ENCODE data around the gene HOXA3. TPM values are rescaled to one million over a fixed set of nuclear protein-coding genes. Genes with fewer than 3 reads are reported as not detected.
A peak's percentile ranks its signal among the peaks of the same experiment; 100 is the strongest.

The HOXA3 gene
- total RNA-seq, 1 donor from 2014 or later = not detected

GRCh38 chr7:27183682-27184336, 31.4 kb upstream of the HOXA3 start:
- H3K27ac ChIP-seq (ENCODE audit: low read depth, low read length) = no peak overlapping the region
- Mint-ChIP-seq H3K4me1 (ENCODE audit: low read depth, unreplicated experiment) (no peaks in the 10 kb centered on the region), H3K27ac (ENCODE audit: unreplicated experiment) (peak overlapping the region; percentile 58), H3K9me3 (ENCODE audit: unreplicated experiment) (peaks cover 30% of the 10 kb centered on the region), H3K27me3 (ENCODE audit: low read depth, unreplicated experiment) (peaks cover 88% of the 10 kb centered on the region), H3K36me3 (ENCODE audit: low read depth, unreplicated experiment) (peaks cover 2% of the 10 kb centered on the region), H3K4me3 (ENCODE audit: unreplicated experiment) (peak overlapping the region; percentile 40)
- H3K4me1 ChIP-seq (ENCODE audit: insufficient read depth, low read length) = peaks cover 7% of the 10 kb centered on the region
- H2AFZ ChIP-seq (ENCODE audit: low read depth, low read length) = no peak overlapping the region
- FAIRE-seq (no peak), DNase-seq (ENCODE audit: low read depth) (no peak)
- peaks cover 4% of the 10 kb centered on the region for H3K9me3 ChIP-seq (ENCODE audit: insufficient read depth, low read depth, low read length)
- peaks cover 13% of the 10 kb centered on the region for H4K20me1 ChIP-seq (ENCODE audit: insufficient read depth, low read length)
- H3K79me2 ChIP-seq (ENCODE audit: insufficient read depth, low read length) = no peaks in the 10 kb centered on the region
- TF ChIP-seq EZH2 (IDR thresholded peaks at IDR 0.05; ENCODE audit: insufficient read depth, low read length) (no peak), CTCF (IDR thresholded peaks at IDR 0.05; ENCODE audit: insufficient read depth, low read depth, low read length) (no peak)
- H3K4me2 ChIP-seq (ENCODE audit: low read length) = peak overlapping the region; percentile 75
- no peak overlapping the region for H3K9ac ChIP-seq (ENCODE audit: low read length)
- peak overlapping the region; percentile 36 for H3K4me3 ChIP-seq (ENCODE audit: insufficient read depth, low read depth, low read length)
- no peaks in the 10 kb centered on the region for H3K36me3 ChIP-seq (ENCODE audit: insufficient read depth, low read length)
- peaks cover 97% of the 10 kb centered on the region for H3K27me3 ChIP-seq (ENCODE audit: insufficient read depth, low read length)

- Histone ChIP-seq H4K20me1 (ENCODE audit: insufficient read depth, low read length) (peaks cover 13% of the 10 kb centered on the region), H3K36me3 (ENCODE audit: insufficient read depth, low read length) (no peaks in the 10 kb centered on the region), H3K27ac (ENCODE audit: low read depth, low read length) (no peak overlapping the region), H3K4me3 (ENCODE audit: insufficient read depth, low read depth, low read length) (no peak overlapping the region), H3K9me3 (ENCODE audit: insufficient read depth, low read depth, low read length) (peaks cover 3% of the 10 kb centered on the region), H3K4me1 (ENCODE audit: insufficient read depth, low read length) (peaks cover 7% of the 10 kb centered on the region), H3K79me2 (ENCODE audit: insufficient read depth, low read length) (no peaks in the 10 kb centered on the region), H3K9ac (ENCODE audit: low read length) (no peak overlapping the region), H3K27me3 (ENCODE audit: insufficient read depth, low read length) (peaks cover 97% of the 10 kb centered on the region), H2AFZ (ENCODE audit: low read depth, low read length) (no peak overlapping the region), H3K4me2 (ENCODE audit: low read length) (no peak overlapping the region)
- peaks cover 32% of the 10 kb centered on the region for H3K9me3 Mint-ChIP-seq (ENCODE audit: unreplicated experiment)
- DNase-seq (ENCODE audit: low read depth) (no peak), FAIRE-seq (no peak)
- TF ChIP-seq CTCF (IDR thresholded peaks at IDR 0.05; ENCODE audit: insufficient read depth, low read depth, low read length) (no peak), EZH2 (IDR thresholded peaks at IDR 0.05; ENCODE audit: insufficient read depth, low read length) (peak; percentile 77)
- peaks cover 2% of the 10 kb centered on the region for H3K36me3 Mint-ChIP-seq (ENCODE audit: low read depth, unreplicated experiment)
- H3K4me3 Mint-ChIP-seq (ENCODE audit: unreplicated experiment) = no peak overlapping the region
- no peak overlapping the region for H3K27ac Mint-ChIP-seq (ENCODE audit: unreplicated experiment)
- peaks cover 88% of the 10 kb centered on the region for H3K27me3 Mint-ChIP-seq (ENCODE audit: low read depth, unreplicated experiment)
- no peaks in the 10 kb centered on the region for H3K4me1 Mint-ChIP-seq (ENCODE audit: low read depth, unreplicated experiment)
Measured at GRCh38 chr7:27182861-27183681, 30.7 kb upstream of the HOXA3 start.
